ENCODE measurements around the gene LAMC1. TPM values are rescaled to one million over a fixed set of nuclear protein-coding genes. Genes with fewer than 3 reads are reported as not detected.

The LAMC1 gene
- total RNA-seq, 4 donors from 2014 or later, result 26.3 to 275 (median 60.0) TPM

DNA sequence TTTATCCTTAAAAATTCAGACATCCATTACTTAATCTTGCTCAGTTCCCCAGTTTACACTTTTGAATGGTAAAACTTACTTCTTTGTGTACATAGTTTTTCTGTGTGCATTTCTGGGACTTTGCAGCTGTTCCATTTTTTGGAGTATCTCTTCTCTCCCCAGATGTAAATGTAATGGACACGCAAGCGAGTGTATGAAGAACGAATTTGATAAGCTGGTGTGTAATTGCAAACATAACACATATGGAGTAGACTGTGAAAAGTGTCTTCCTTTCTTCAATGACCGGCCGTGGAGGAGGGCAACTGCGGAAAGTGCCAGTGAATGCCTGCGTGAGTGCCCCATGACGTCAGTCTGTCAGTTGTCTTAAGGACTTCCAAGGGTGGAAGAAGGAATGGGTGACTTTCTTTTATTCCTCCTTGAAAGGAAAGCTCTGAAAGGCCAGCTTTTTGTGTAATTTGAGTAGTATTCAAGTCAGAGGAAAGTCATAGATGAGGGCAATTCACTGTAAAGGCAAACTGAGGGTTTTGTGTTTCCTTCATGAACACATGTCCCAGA lies 87.2 kb downstream of the LAMC1 start:
- no peak overlapping the region for H3K4me3 ChIP-seq
- no peak for DNase-seq
- 86 to 90% methylated on average over 7 to 8 of the region's 8 CpGs for whole genome bisulfite sequencing, 2 donors
- intact Hi-C loops (cut with DNase I), result no loop called here
- H3K9me3 ChIP-seq, result no peaks in the 10 kb centered on the region
- peaks cover 0 to 14% (median 4%) of the 10 kb centered on the region in 3 donors for H3K4me1 ChIP-seq
- no peaks in the 10 kb centered on the region for H3K27me3 ChIP-seq
- H3K36me3 ChIP-seq, result peaks cover 0 to 79% (median 5%) of the 10 kb centered on the region in 3 donors
- no peak for TF ChIP-seq POLR2A (IDR thresholded peaks at IDR 0.05)
- TF ChIP-seq, protein P1, sequence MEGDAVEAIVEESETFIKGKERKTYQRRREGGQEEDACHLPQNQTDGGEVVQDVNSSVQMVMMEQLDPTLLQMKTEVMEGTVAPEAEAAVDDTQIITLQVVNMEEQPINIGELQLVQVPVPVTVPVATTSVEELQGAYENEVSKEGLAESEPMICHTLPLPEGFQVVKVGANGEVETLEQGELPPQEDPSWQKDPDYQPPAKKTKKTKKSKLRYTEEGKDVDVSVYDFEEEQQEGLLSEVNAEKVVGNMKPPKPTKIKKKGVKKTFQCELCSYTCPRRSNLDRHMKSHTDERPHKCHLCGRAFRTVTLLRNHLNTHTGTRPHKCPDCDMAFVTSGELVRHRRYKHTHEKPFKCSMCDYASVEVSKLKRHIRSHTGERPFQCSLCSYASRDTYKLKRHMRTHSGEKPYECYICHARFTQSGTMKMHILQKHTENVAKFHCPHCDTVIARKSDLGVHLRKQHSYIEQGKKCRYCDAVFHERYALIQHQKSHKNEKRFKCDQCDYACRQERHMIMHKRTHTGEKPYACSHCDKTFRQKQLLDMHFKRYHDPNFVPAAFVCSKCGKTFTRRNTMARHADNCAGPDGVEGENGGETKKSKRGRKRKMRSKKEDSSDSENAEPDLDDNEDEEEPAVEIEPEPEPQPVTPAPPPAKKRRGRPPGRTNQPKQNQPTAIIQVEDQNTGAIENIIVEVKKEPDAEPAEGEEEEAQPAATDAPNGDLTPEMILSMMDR (IDR thresholded peaks at IDR 0.05), result no peak
- H3K27ac ChIP-seq, result no peak overlapping the region

- H3K36me3 ChIP-seq, result peaks cover 0 to 98% (median 22%) of the 10 kb centered on the region in 3 donors
- no peak overlapping the region for H3K4me3 ChIP-seq
- H3K4me1 ChIP-seq, result no peaks in the 10 kb centered on the region
- no peak for TF ChIP-seq POLR2A (IDR thresholded peaks at IDR 0.05)
- WGBS, 2 donors, result 77 to 82% methylated on average over 5 to 9 of the region's 9 CpGs
- no peak overlapping the region for H3K27ac ChIP-seq
- intact Hi-C loops (cut with DNase I), result no loop called here
- H3K9me3 ChIP-seq, result no peaks in the 10 kb centered on the region
- no peak for DNase-seq
- H3K27me3 ChIP-seq, result no peaks in the 10 kb centered on the region
Observed at GRCh38 chr1:183114441-183114840, 91.2 kb downstream of the LAMC1 start.

- Histone ChIP-seq H3K36me3 (peaks cover 0 to 95% (median 24%) of the 10 kb centered on the region in 3 donors), H3K27ac (no peak overlapping the region), H3K4me3 (no peak overlapping the region), H3K9me3 (no peaks in the 10 kb centered on the region), H3K27me3 (no peaks in the 10 kb centered on the region), H3K4me1 (no peaks in the 10 kb centered on the region)
- DNase-seq, result no peak
- 63 to 66% methylated on average over 4 of the region's 4 CpGs for WGBS, 2 donors
- TF ChIP-seq, protein P1 (IDR thresholded peaks at IDR 0.05), result no peak
- no peak for TF ChIP-seq POLR2A (IDR thresholded peaks at IDR 0.05)
- intact Hi-C loops (cut with DNase I), result no loop called here
Observed at GRCh38 chr1:183116416-183116815, 93.2 kb downstream of the LAMC1 start.

- no peaks in the 10 kb centered on the region for H3K27me3 ChIP-seq
Observed at GRCh38 chr1:183121609-183122008, 98.4 kb downstream of the LAMC1 start.

GRCh38 chr1:183124259-183124658 lies 101.0 kb downstream of the LAMC1 start:
- no peak overlapping the region for H3K4me3 ChIP-seq
- no peak for TF ChIP-seq POLR2A (IDR thresholded peaks at IDR 0.05)
- TF ChIP-seq, protein P1 (IDR thresholded peaks at IDR 0.05), result no peak
- peaks cover 0 to 21% (median 4%) of the 10 kb centered on the region in 3 donors for H3K4me1 ChIP-seq
- intact Hi-C loops (cut with DNase I), result loop anchor here (10.0 kb wide), 1 partner anchor 99 kb away; the partner anchor contains the start of gene LAMC1
- H3K27me3 ChIP-seq, result no peaks in the 10 kb centered on the region
- no peak for DNase-seq
- H3K36me3 ChIP-seq, result peaks cover 0 to 97% (median 43%) of the 10 kb centered on the region in 3 donors
- peak overlapping the region in 2 of 4 donors; percentile 24 to 26 for H3K27ac ChIP-seq
- H3K9me3 ChIP-seq, result no peaks in the 10 kb centered on the region
- WGBS, 2 donors, result 34 to 51% methylated on average over 2 of the region's 2 CpGs

More at GRCh38 chr1:183121609-183122008, 98.4 kb downstream of the LAMC1 start:
- intact Hi-C loops (cut with DNase I), result loop anchor here (10.0 kb wide), 1 partner anchor 97 kb away; the partner anchor contains the start of gene LAMC1
- DNase-seq, result no peak
- Histone ChIP-seq H3K4me3 (no peak overlapping the region), H3K36me3 (peaks cover 0 to 97% (median 39%) of the 10 kb centered on the region in 3 donors), H3K4me1 (peaks cover 0 to 15% (median 0%) of the 10 kb centered on the region in 3 donors), H3K9me3 (no peaks in the 10 kb centered on the region), H3K27ac (no peak overlapping the region)
- no peak for TF ChIP-seq POLR2A (IDR thresholded peaks at IDR 0.05)
- TF ChIP-seq, protein P1 (IDR thresholded peaks at IDR 0.05), result no peak
- 91 to 92% methylated on average over 3 of the region's 3 CpGs for WGBS, 2 donors
